Keratinocyte (primary cell): ENCODE data around the gene HOXC9. TPM values are rescaled to one million over a fixed set of nuclear protein-coding genes. Genes with fewer than 3 reads are reported as not detected.

Experiments used
- DNase-seq: peaks from one replicate; pipeline ENCODE4 v3.0.0-alpha.2; 2011; ENCODE audit warnings: low read depth, missing footprints, low spot score
- FAIRE-seq: peaks from 2 replicates; lab custom pipeline; 2011; peaks lifted over from hg19 to GRCh38; lab: Jason Lieb, UNC
- H2AFZ ChIP-seq: 2 replicates; pipeline ENCODE4 v1.6.0; 2012; ENCODE audit warnings: low read length, control low read depth, inconsistent platforms; ENCODE audit not compliant: control insufficient read depth
- H3K27ac ChIP-seq: 2 replicates; pipeline ENCODE4 v1.5.1; 2011; ENCODE audit warnings: low read length; ENCODE audit not compliant: control insufficient read depth, insufficient read depth
- H3K27me3 ChIP-seq: 3 replicates; pipeline ENCODE4 v1.6.0; 2011; ENCODE audit warnings: low read length; ENCODE audit not compliant: control insufficient read depth, insufficient read depth; ENCODE audit errors: extremely low read depth
- H3K36me3 ChIP-seq, 2 experiments: 2 replicates in 1 of 2; 3 replicates in 1 of 2; pipeline ENCODE4 v1.5.1; 2011; ENCODE audit warnings: low read length in 2 of 2, mild to moderate bottlenecking in 1 of 2; ENCODE audit not compliant: control insufficient read depth in 2 of 2, insufficient read depth in 2 of 2; ENCODE audit errors: extremely low read depth in 1 of 2
- H3K4me1 ChIP-seq: 3 replicates; pipeline ENCODE4 v1.5.1; 2011; ENCODE audit warnings: low read length; ENCODE audit not compliant: control insufficient read depth, insufficient read depth; ENCODE audit errors: extremely low read depth
- H3K4me2 ChIP-seq: 3 replicates; pipeline ENCODE4 v1.6.0; 2011; ENCODE audit warnings: low read depth, low read length; ENCODE audit not compliant: control insufficient read depth, insufficient read depth; ENCODE audit errors: extremely low read depth
- H3K4me3 ChIP-seq, 3 experiments: fragments of 200-600 bp in 1 of 3; sonication (generic) in 1 of 3; 2 replicates in 2 of 3; 3 replicates in 1 of 3; pipeline ENCODE4 v1.5.1; 2011 to 2016; ENCODE audit warnings: low read length in 3 of 3, mild to moderate bottlenecking in 3 of 3, control low read depth in 2 of 3, inconsistent platforms in 1 of 3, low read depth in 1 of 3, mixed read lengths in 1 of 3, mixed run types in 1 of 3, moderate library complexity in 1 of 3; ENCODE audit not compliant: control insufficient read depth in 2 of 3, insufficient read depth in 2 of 3; ENCODE audit errors: extremely low read depth in 1 of 3
- H3K79me2 ChIP-seq: 2 replicates; pipeline ENCODE4 v1.6.0; 2012; ENCODE audit warnings: low read length; ENCODE audit not compliant: control insufficient read depth, insufficient read depth
- H3K9ac ChIP-seq: 3 replicates; pipeline ENCODE4 v1.6.0; 2011; ENCODE audit warnings: low read length; ENCODE audit not compliant: control insufficient read depth, insufficient read depth; ENCODE audit errors: extremely low read depth
- H3K9me1 ChIP-seq: 3 replicates; pipeline ENCODE4 v1.6.0; 2011; ENCODE audit warnings: low read length; ENCODE audit not compliant: control insufficient read depth, insufficient read depth; ENCODE audit errors: extremely low read depth
- H3K9me3 ChIP-seq: 2 replicates; pipeline ENCODE4 v1.5.1; 2012; ENCODE audit warnings: low read depth, low read length; ENCODE audit not compliant: control insufficient read depth
- H4K20me1 ChIP-seq: 3 replicates; pipeline ENCODE4 v1.6.0; 2011; ENCODE audit warnings: low read length; ENCODE audit not compliant: control insufficient read depth, insufficient read depth; ENCODE audit errors: extremely low read depth
- CTCF ChIP-seq, 3 experiments: IDR thresholded peaks in 1 of 3; conservative IDR thresholded peaks in 1 of 3; optimal IDR thresholded peaks in 1 of 3; 2 replicates in 2 of 3; 3 replicates in 1 of 3; pipeline versions ENCODE3 to v1.5.1; 2011; ENCODE audit warnings: low read length in 3 of 3, mild to moderate bottlenecking in 3 of 3, moderate library complexity in 2 of 3, control low read depth in 1 of 3, inconsistent platforms in 1 of 3; ENCODE audit not compliant: insufficient read depth in 2 of 3; ENCODE audit errors: extremely low read depth in 1 of 3
- EZH2 ChIP-seq: IDR thresholded peaks from one replicate; pipeline ENCODE4 v1.6.1; 2012; ENCODE audit warnings: inconsistent platforms, mild to moderate bottlenecking, low read length, moderate library complexity
- dilution Hi-C: fragments of 300-500 bp; cut with MboI; formaldehyde crosslinking; loops from one replicate; pipeline ENCODE4 v1.7.0; 2020; ENCODE audit warnings: low sequenced_read_pairs; ENCODE audit not compliant: extremely low pct_ligation_motif_present
- polyA plus RNA-seq, 5 experiments: library from polyadenylated mRNA; depleted of rRNA in 3 of 5; stranded (reverse) in 3 of 5; stranded (forward) in 1 of 5; unstranded in 1 of 5; fragments of >200 nt; gene quantifications; 1 replicate in 1 of 5; 2 replicates in 3 of 5; 3 replicates in 1 of 5; pipeline versions ENCODE4 v1.2.1 to v1.2.3, GENCODE V29; 2011 to 2012; ENCODE audit warnings: missing spikeins in 2 of 5, low read depth in 1 of 5, low replicate concordance in 1 of 5

HOXC9 gene
- polyA plus RNA-seq, 1 donor (not counting 4 experiments of a cell fraction or from before 2014, with no cell fraction given), result 1.8 TPM

DNA sequence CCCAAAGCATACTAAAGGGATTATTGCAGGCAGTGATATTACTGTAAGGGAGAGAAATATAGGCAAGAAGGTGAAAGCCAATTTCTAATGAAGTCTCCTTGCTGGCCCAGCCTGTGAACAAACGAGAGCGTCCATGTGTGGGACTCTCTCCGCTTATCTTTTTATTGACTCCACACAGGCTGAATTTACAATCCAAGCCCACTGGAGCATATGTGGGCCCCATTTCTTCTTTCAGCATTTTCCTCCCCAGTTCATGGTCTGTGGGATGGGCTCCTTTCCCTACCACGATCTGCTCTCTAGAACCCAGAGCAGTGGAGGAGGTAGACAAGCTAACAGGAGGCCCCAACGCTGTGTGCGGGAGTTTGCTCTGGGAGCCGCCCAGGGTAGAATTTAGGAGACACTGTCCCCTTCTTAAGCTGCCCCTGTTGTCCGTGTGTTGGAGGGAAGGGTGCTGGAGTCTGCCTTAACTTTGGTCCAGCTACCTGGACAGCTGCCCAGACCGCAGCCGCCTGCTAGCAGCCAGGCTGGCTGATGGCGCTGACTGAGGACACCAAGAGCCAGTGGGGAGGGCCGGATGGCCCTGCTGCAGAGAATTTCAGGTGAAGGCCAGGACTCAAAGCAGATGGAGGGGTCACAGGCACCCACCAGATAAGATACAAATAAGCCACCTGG lies 30.2 kb upstream of the HOXC9 start:
- H3K9ac ChIP-seq, result no peak overlapping the region
- H3K9me3 ChIP-seq, result no peaks in the 10 kb centered on the region
- H4K20me1 ChIP-seq, result no peaks in the 10 kb centered on the region
- no peaks in the 10 kb centered on the region for H3K9me1 ChIP-seq
- H3K79me2 ChIP-seq, result peaks cover 15% of the 10 kb centered on the region
- FAIRE-seq, result no peak
- no peak overlapping the region for H2AFZ ChIP-seq
- peaks cover 0 to 2% of the 10 kb centered on the region in 2 experiments for H3K36me3 ChIP-seq
- DNase-seq, result no peak
- no peak overlapping the region for H3K27ac ChIP-seq
- TF ChIP-seq EZH2 (no peak), CTCF (optimal IDR thresholded peaks at IDR 0.05 in 1 of 3, IDR thresholded peaks at IDR 0.05 in 1 of 3, conservative IDR thresholded peaks at IDR 0.05 in 1 of 3; ENCODE audit: extremely low read depth in 1 of 3, insufficient read depth in 2 of 3, low read length in 3 of 3) (no peak)
- dilution Hi-C loops, result no loop called here
- H3K4me3 ChIP-seq, result no peak overlapping the region
- peaks cover 5% of the 10 kb centered on the region for H3K27me3 ChIP-seq
- no peak overlapping the region for H3K4me2 ChIP-seq
- H3K4me1 ChIP-seq, result peaks cover 14% of the 10 kb centered on the region

DNA sequence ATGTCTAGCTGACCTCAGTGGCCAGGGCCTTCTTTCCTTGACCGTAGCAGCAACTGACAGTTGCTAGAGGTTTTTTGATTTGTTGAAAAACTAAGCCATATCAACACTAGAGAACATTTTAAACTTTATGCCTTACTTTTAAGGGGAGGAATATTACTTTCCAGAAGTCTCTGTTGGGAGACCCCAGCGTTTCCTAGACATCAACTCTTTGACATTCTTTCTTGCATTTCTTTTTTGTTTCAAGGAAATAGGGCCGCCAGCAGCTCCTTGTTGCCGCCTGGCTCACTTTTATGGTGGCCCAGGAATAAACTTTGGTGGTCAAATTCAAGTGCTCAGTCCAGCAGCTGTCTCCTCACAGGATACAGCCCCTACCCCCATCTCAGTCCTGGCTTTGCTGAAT lies 29.5 kb upstream of the HOXC9 start:
- H3K27ac ChIP-seq, result no peak overlapping the region
- H2AFZ ChIP-seq, result no peak overlapping the region
- no peak overlapping the region for H3K9ac ChIP-seq
- no peak overlapping the region for H3K4me3 ChIP-seq
- H3K27me3 ChIP-seq, result peaks cover 5% of the 10 kb centered on the region
- H3K4me1 ChIP-seq, result peaks cover 14% of the 10 kb centered on the region
- DNase-seq, result no peak
- H3K9me3 ChIP-seq, result no peaks in the 10 kb centered on the region
- FAIRE-seq, result no peak
- peaks cover 16% of the 10 kb centered on the region for H3K79me2 ChIP-seq
- no peak overlapping the region for H3K4me2 ChIP-seq
- H4K20me1 ChIP-seq, result no peaks in the 10 kb centered on the region
- TF ChIP-seq EZH2 (no peak), CTCF (optimal IDR thresholded peaks at IDR 0.05 in 1 of 3, IDR thresholded peaks at IDR 0.05 in 1 of 3, conservative IDR thresholded peaks at IDR 0.05 in 1 of 3; ENCODE audit: extremely low read depth in 1 of 3, insufficient read depth in 2 of 3, low read length in 3 of 3) (no peak)
- H3K9me1 ChIP-seq, result no peaks in the 10 kb centered on the region
- no peaks in the 10 kb centered on the region for H3K36me3 ChIP-seq
- dilution Hi-C loops, result no loop called here
